HepG2 (cell line): ENCODE results near the gene HRH3. TPM values are rescaled to one million over a fixed set of nuclear protein-coding genes. Genes with fewer than 3 reads are reported as not detected.
A peak's percentile ranks its signal among the peaks of the same experiment; 100 is the strongest.

Source experiments
- ATF7-NPFF ChIP-seq: sonication (generic); formaldehyde crosslinking; IDR thresholded peaks from 2 replicates; pipeline ENCODE4 v1.8.1; 2023; ENCODE audit warnings: mild to moderate bottlenecking, low read depth, missing genetic modification reagents, moderate library complexity
- DR1 ChIP-seq: sonication (generic); formaldehyde crosslinking; IDR thresholded peaks from 2 replicates; pipeline ENCODE4 v1.8.0; 2021; ENCODE audit warnings: mild to moderate bottlenecking, missing genetic modification reagents, inconsistent platforms
- GABPB1 ChIP-seq: IDR thresholded peaks from 2 replicates; pipeline ENCODE4 v1.6.1; 2016; ENCODE audit warnings: mild to moderate bottlenecking, missing genetic modification reagents, moderate library complexity, missing compliant biosample characterization
- GLI4 ChIP-seq: sonication (generic); formaldehyde crosslinking; IDR thresholded peaks from 2 replicates; pipeline ENCODE4 v1.5.1; 2020; ENCODE audit warnings: missing genetic modification reagents, mild to moderate bottlenecking, moderate library complexity, borderline replicate concordance
- HMG20B ChIP-seq: conservative IDR thresholded peaks from 2 replicates; pipeline ENCODE4 v1.6.1; 2016; ENCODE audit warnings: missing genetic modification reagents, missing compliant biosample characterization
- IRF2 ChIP-seq: IDR thresholded peaks from 2 replicates; pipeline ENCODE4 v1.6.1; 2018; ENCODE audit warnings: missing genetic modification reagents, missing compliant biosample characterization
- KAT8 ChIP-seq: IDR thresholded peaks from 2 replicates; pipeline ENCODE4 v1.6.1; 2016; ENCODE audit warnings: missing genetic modification reagents, missing compliant biosample characterization
- KLF12 ChIP-seq: sonication (generic); formaldehyde crosslinking; IDR thresholded peaks from 2 replicates; pipeline ENCODE4 v1.4.0; 2020; ENCODE audit warnings: missing genetic modification reagents, borderline replicate concordance
- MTA3 ChIP-seq: sonication (generic); formaldehyde crosslinking; IDR thresholded peaks from 2 replicates; pipeline ENCODE4 v1.4.0; 2020; ENCODE audit warnings: missing genetic modification reagents
- NONO ChIP-seq, 2 experiments: fragments of 450-650 bp in 1 of 2; sonication (generic) in 1 of 2; formaldehyde crosslinking in 1 of 2; IDR thresholded peaks in 1 of 2; conservative IDR thresholded peaks in 1 of 2; 2 replicates each; pipeline versions ENCODE4 v1.6.1 to v1.8.0; 2017 to 2022; ENCODE audit warnings: mild to moderate bottlenecking in 1 of 2, missing genetic modification reagents in 1 of 2, moderate library complexity in 1 of 2
- SIN3A ChIP-seq: IDR thresholded peaks from 2 replicates; pipeline ENCODE4 v1.6.1; 2011; ENCODE audit warnings: low read depth, mild to moderate bottlenecking, control low read depth, low read length, borderline replicate concordance
- SNRNP70 ChIP-seq: fragments of 200-400 bp; formaldehyde crosslinking; IDR thresholded peaks from 2 replicates; pipeline ENCODE4 v1.6.1; 2017; ENCODE audit warnings: mild to moderate bottlenecking, low read depth, low read length, moderate library complexity
- SP1 ChIP-seq, 2 experiments: fragments of 450-650 bp in 1 of 2; sonication (generic) in 1 of 2; formaldehyde crosslinking in 1 of 2; IDR thresholded peaks; 2 replicates each; pipeline versions ENCODE4 v1.4.0 to v1.6.1; 2016 to 2020; ENCODE audit warnings: missing genetic modification reagents in 1 of 2
- THRA ChIP-seq: sonication (generic); formaldehyde crosslinking; IDR thresholded peaks from 2 replicates; pipeline ENCODE4 v1.4.0; 2020; ENCODE audit warnings: missing genetic modification reagents, borderline replicate concordance
- ZNF230 ChIP-seq: sonication (generic); formaldehyde crosslinking; IDR thresholded peaks from 2 replicates; pipeline ENCODE4 v1.4.0; 2020; ENCODE audit warnings: mild to moderate bottlenecking, missing genetic modification reagents
- ZNF556 ChIP-seq: sonication (generic); formaldehyde crosslinking; IDR thresholded peaks from 2 replicates; pipeline ENCODE4 v1.4.0; 2020; ENCODE audit warnings: mild to moderate bottlenecking, missing genetic modification reagents, borderline replicate concordance
- ZNF672 ChIP-seq: sonication (generic); formaldehyde crosslinking; IDR thresholded peaks from 2 replicates; pipeline ENCODE4 v1.8.1; 2022; ENCODE audit warnings: missing genetic modification reagents
- ZNF703 ChIP-seq: sonication (generic); formaldehyde crosslinking; IDR thresholded peaks from 2 replicates; pipeline ENCODE4 v1.5.1; 2020; ENCODE audit warnings: missing genetic modification reagents, mild to moderate bottlenecking, moderate library complexity, borderline replicate concordance
- ZNF776 ChIP-seq: sonication (generic); formaldehyde crosslinking; IDR thresholded peaks from 2 replicates; pipeline ENCODE4 v1.4.0; 2020; ENCODE audit warnings: mild to moderate bottlenecking, missing genetic modification reagents
- ZNF83 ChIP-seq: sonication (generic); formaldehyde crosslinking; IDR thresholded peaks from 2 replicates; pipeline ENCODE4 v1.4.0; 2020; ENCODE audit warnings: missing genetic modification reagents, mild to moderate bottlenecking, borderline replicate concordance
- ZSCAN31 ChIP-seq: sonication (generic); formaldehyde crosslinking; IDR thresholded peaks from 2 replicates; pipeline ENCODE4 v1.5.0; 2020; ENCODE audit warnings: low read depth, mild to moderate bottlenecking, missing genetic modification reagents
- polyA plus RNA-seq, 8 experiments: library from polyadenylated mRNA; depleted of rRNA in 3 of 8; stranded (reverse) in 7 of 8; unstranded in 1 of 8; fragments of >200 nt; fragmentation: Illumina TruSeq in 4 of 8; extraction: Trizol in 4 of 8; gene quantifications; 2 replicates each; pipeline versions ENCODE4 v1.2.1 to v1.2.3, GENCODE V29; 2011 to 2016; ENCODE audit warnings: low read depth in 4 of 8, missing spikeins in 1 of 8, mixed read lengths in 1 of 8; ENCODE audit not compliant: insufficient read depth in 1 of 8
- total RNA-seq, 5 experiments: library from RNA; depleted of rRNA; stranded (reverse); fragments of >200 nt; fragmentation: Illumina TruSeq; extraction: Trizol; gene quantifications; 2 replicates each; pipeline ENCODE4 v1.2.3, GENCODE V29; 2016; ENCODE audit warnings: low read depth in 1 of 5
- TF ChIP-seq, protein P1 (sequence below): sonication (generic); formaldehyde crosslinking; IDR thresholded peaks from 2 replicates; pipeline ENCODE4 v1.5.1; 2020; ENCODE audit warnings: mild to moderate bottlenecking, missing genetic modification reagents, borderline replicate concordance

The HRH3 gene
- total and polyA plus RNA-seq, 2 of the 13 experiments (the other 11 are each of a cell fraction or from before 2014, with no cell fraction given), result 0.18 TPM; not detected in 1

DNA sequence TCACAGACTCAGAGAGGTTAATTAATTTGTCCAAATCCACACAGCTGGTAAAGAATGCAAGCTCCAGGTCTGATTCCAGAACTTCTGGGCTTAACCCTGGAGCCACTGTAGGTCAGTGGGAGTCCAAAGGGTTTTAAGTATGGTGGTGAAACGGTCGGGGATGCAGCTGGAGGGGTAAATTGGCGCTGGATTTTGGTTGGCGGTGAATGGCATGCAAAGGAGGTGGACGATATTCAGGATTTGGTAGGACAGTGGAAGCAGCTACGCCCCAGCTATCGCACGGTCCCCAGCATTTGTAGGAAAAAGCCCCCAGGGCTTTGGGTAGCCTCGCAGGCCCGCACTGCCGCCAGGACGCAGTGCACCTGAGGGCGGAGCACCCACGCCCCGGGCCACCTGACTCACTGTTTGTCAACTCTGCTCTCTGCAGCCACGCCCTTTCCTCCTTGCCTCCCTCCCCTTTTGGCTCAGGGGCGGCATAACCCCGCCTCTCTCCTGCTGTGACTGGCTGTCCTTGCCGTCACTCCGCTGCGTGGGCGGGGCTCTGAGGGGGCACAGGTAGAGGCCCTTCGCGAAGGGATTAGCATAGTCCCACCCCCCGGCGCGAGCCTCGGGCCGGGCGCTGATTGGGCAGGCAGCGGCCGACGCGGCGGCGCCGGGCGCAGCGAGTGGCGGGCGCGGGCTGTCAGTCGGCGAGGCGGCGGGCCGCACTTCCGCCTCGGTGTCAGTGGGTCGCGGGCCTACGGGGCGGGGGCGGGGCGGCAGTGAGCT is 17.9 kb upstream of the HRH3 start, which contains the start of gene OSBPL2 (continued):
- no peak for TF ChIP-seq ZNF83
- 0 out of 2 replicates have a peak, but pooled peaks have one; percentile 62 for TF ChIP-seq DR1 (CRISPR knock-in tag)
- TF ChIP-seq ZNF703 (CRISPR knock-in tag), result no peak
- peak; percentile 97 for TF ChIP-seq SIN3A
- peak; percentile 73; the same call in 1 of the 2 replicates for TF ChIP-seq ZNF556 (CRISPR knock-in tag)
- TF ChIP-seq KAT8 (CRISPR knock-in tag), result peak; percentile 72; the same call in 1 of the 2 replicates
- no peak for TF ChIP-seq SNRNP70
- TF ChIP-seq ZNF230 (CRISPR knock-in tag), result 0 out of 2 replicates have a peak, but pooled peaks have one; percentile 37
- TF ChIP-seq GLI4 (CRISPR knock-in tag), result peak; percentile 97; the same call in 1 of the 2 replicates
- TF ChIP-seq ZSCAN31 (CRISPR knock-in tag), result peak; percentile 51; the same call in 1 of the 2 replicates
- peak; percentile 58; the same call in 1 of the 2 replicates for TF ChIP-seq ATF7-NPFF (CRISPR knock-in tag)
- no peak for TF ChIP-seq ZNF672 (CRISPR knock-in tag)
- TF ChIP-seq SP1 (IDR thresholded peaks at IDR 0.05), result peak; percentile 97
- peak; percentile 100 for TF ChIP-seq SP1 (CRISPR knock-in tag; IDR thresholded peaks at IDR 0.05)
- TF ChIP-seq IRF2 (CRISPR knock-in tag), result peak; percentile 66; the same call in 1 of the 2 replicates
- 0 out of 2 replicates have a peak, but pooled peaks have one; percentile 45 for TF ChIP-seq THRA (CRISPR knock-in tag)
- 0 out of 2 replicates have a peak, but pooled peaks have one; percentile 44 for TF ChIP-seq HMG20B (CRISPR knock-in tag)
- TF ChIP-seq MTA3 (CRISPR knock-in tag), result no peak
- TF ChIP-seq KLF12, result peak; percentile 90
- TF ChIP-seq ZNF776 (CRISPR knock-in tag), result no peak
- TF ChIP-seq GABPB1 (CRISPR knock-in tag), result peak; percentile 90
- TF ChIP-seq, protein P1, sequence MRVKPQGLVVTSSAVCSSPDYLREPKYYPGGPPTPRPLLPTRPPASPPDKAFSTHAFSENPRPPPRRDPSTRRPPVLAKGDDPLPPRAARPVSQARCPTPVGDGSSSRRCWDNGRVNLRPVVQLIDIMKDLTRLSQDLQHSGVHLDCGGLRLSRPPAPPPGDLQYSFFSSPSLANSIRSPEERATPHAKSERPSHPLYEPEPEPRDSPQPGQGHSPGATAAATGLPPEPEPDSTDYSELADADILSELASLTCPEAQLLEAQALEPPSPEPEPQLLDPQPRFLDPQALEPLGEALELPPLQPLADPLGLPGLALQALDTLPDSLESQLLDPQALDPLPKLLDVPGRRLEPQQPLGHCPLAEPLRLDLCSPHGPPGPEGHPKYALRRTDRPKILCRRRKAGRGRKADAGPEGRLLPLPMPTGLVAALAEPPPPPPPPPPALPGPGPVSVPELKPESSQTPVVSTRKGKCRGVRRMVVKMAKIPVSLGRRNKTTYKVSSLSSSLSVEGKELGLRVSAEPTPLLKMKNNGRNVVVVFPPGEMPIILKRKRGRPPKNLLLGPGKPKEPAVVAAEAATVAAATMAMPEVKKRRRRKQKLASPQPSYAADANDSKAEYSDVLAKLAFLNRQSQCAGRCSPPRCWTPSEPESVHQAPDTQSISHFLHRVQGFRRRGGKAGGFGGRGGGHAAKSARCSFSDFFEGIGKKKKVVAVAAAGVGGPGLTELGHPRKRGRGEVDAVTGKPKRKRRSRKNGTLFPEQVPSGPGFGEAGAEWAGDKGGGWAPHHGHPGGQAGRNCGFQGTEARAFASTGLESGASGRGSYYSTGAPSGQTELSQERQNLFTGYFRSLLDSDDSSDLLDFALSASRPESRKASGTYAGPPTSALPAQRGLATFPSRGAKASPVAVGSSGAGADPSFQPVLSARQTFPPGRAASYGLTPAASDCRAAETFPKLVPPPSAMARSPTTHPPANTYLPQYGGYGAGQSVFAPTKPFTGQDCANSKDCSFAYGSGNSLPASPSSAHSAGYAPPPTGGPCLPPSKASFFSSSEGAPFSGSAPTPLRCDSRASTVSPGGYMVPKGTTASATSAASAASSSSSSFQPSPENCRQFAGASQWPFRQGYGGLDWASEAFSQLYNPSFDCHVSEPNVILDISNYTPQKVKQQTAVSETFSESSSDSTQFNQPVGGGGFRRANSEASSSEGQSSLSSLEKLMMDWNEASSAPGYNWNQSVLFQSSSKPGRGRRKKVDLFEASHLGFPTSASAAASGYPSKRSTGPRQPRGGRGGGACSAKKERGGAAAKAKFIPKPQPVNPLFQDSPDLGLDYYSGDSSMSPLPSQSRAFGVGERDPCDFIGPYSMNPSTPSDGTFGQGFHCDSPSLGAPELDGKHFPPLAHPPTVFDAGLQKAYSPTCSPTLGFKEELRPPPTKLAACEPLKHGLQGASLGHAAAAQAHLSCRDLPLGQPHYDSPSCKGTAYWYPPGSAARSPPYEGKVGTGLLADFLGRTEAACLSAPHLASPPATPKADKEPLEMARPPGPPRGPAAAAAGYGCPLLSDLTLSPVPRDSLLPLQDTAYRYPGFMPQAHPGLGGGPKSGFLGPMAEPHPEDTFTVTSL (CRISPR knock-in tag), result no peak
- TF ChIP-seq NONO (IDR thresholded peaks at IDR 0.05), result no peak
- TF ChIP-seq NONO (CRISPR knock-in tag; conservative IDR thresholded peaks at IDR 0.05), result no peak; the same call in 1 of the 2 replicates
